ENCODE results near the gene LCN6. TPM values are rescaled to one million over a fixed set of nuclear protein-coding genes. Genes with fewer than 3 reads are reported as not detected.

Gene LCN6
- total RNA-seq, 1 experiment from 2014 or later = not detected

GRCh38 chr9:136719195-136719880 lies 29.0 kb downstream of the LCN6 start:
- Mint-ChIP-seq H3K4me1 (ENCODE audit: low read depth, unreplicated experiment) (peaks cover 6% of the 10 kb centered on the region), H3K27ac (ENCODE audit: unreplicated experiment) (no peak overlapping the region), H3K9me3 (ENCODE audit: unreplicated experiment) (no peaks in the 10 kb centered on the region), H3K4me3 (ENCODE audit: unreplicated experiment) (no peak overlapping the region), H3K27me3 (ENCODE audit: insufficient read depth, unreplicated experiment) (no peaks in the 10 kb centered on the region), H3K36me3 (ENCODE audit: insufficient read depth, unreplicated experiment) (peaks cover 51% of the 10 kb centered on the region)
- Histone ChIP-seq H3K4me3 (ENCODE audit: low read depth, low read length) (no peak overlapping the region), H3K4me1 (no peaks in the 10 kb centered on the region), H3K27me3 (replicated peaks; ENCODE audit: control insufficient read depth, insufficient read depth, low read length) (no peaks in the 10 kb centered on the region), H3K9me3 (no peaks in the 10 kb centered on the region), H3K36me3 (ENCODE audit: control insufficient read depth, insufficient read depth, low read length) (peaks cover 3% of the 10 kb centered on the region)
- no TSS peak for BruUV-seq (replicated peaks)
- ChIA-PET POLR2A (no interaction called here), CTCF (no interaction called here)
- no peak for TF ChIP-seq CTCF (IDR thresholded peaks at IDR 0.05; ENCODE audit: insufficient read depth in 1 of 2, low read depth in 1 of 2, low read length in 1 of 2, severe bottlenecking in 1 of 2, unreplicated experiment in 1 of 2)
- intact Hi-C loops (cut with micrococcal nuclease; ENCODE audit: unreplicated experiment) = no loop called here
- DNase-seq = no peak

GRCh38 chr9:136718345-136719194 lies 29.8 kb downstream of the LCN6 start:
- no peak for TF ChIP-seq CTCF (IDR thresholded peaks at IDR 0.05; ENCODE audit: insufficient read depth in 1 of 2, low read depth in 1 of 2, low read length in 1 of 2, severe bottlenecking in 1 of 2, unreplicated experiment in 1 of 2)
- Mint-ChIP-seq H3K4me3 (ENCODE audit: unreplicated experiment) (no peak overlapping the region), H3K4me1 (ENCODE audit: low read depth, unreplicated experiment) (peaks cover 6% of the 10 kb centered on the region), H3K27ac (ENCODE audit: unreplicated experiment) (no peak overlapping the region), H3K27me3 (ENCODE audit: insufficient read depth, unreplicated experiment) (no peaks in the 10 kb centered on the region), H3K9me3 (ENCODE audit: unreplicated experiment) (no peaks in the 10 kb centered on the region), H3K36me3 (ENCODE audit: insufficient read depth, unreplicated experiment) (peaks cover 43% of the 10 kb centered on the region)
- DNase-seq = no peak
- Histone ChIP-seq H3K9me3 (no peaks in the 10 kb centered on the region), H3K36me3 (ENCODE audit: control insufficient read depth, insufficient read depth, low read length) (peaks cover 2% of the 10 kb centered on the region; the same call in 1 of the 2 replicates), H3K4me1 (peaks cover 4% of the 10 kb centered on the region), H3K27me3 (replicated peaks; ENCODE audit: control insufficient read depth, insufficient read depth, low read length) (no peaks in the 10 kb centered on the region), H3K4me3 (ENCODE audit: low read depth, low read length) (no peak overlapping the region)
- ChIA-PET CTCF (no interaction called here), POLR2A (no interaction called here)
- intact Hi-C loops (cut with micrococcal nuclease; ENCODE audit: unreplicated experiment) = no loop called here
- BruUV-seq (replicated peaks) = no TSS peak

- Mint-ChIP-seq H3K36me3 (ENCODE audit: insufficient read depth, unreplicated experiment) (peaks cover 32% of the 10 kb centered on the region), H3K4me3 (ENCODE audit: unreplicated experiment) (no peak overlapping the region), H3K27me3 (ENCODE audit: insufficient read depth, unreplicated experiment) (no peaks in the 10 kb centered on the region), H3K27ac (ENCODE audit: unreplicated experiment) (no peak overlapping the region), H3K9me3 (ENCODE audit: unreplicated experiment) (no peaks in the 10 kb centered on the region), H3K4me1 (ENCODE audit: low read depth, unreplicated experiment) (peaks cover 6% of the 10 kb centered on the region)
- no peaks in the 10 kb centered on the region for H3K27me3 ChIP-seq (replicated peaks; ENCODE audit: control insufficient read depth, insufficient read depth, low read length)
- no peaks in the 10 kb centered on the region for H3K9me3 ChIP-seq
- H3K4me1 ChIP-seq = peaks cover 11% of the 10 kb centered on the region
- no peak overlapping the region for H3K4me3 ChIP-seq (ENCODE audit: low read depth, low read length)
- peaks cover 2% of the 10 kb centered on the region for H3K36me3 ChIP-seq (ENCODE audit: control insufficient read depth, insufficient read depth, low read length)
- ChIA-PET POLR2A (no interaction called here), CTCF (no interaction called here)
- no TSS peak for BruUV-seq (replicated peaks)
- DNase-seq = no peak
- TF ChIP-seq CTCF (IDR thresholded peaks at IDR 0.05; ENCODE audit: insufficient read depth in 1 of 2, low read depth in 1 of 2, low read length in 1 of 2, severe bottlenecking in 1 of 2, unreplicated experiment in 1 of 2) = no peak
- intact Hi-C loops (cut with micrococcal nuclease; ENCODE audit: unreplicated experiment) = no loop called here
These were observed 30.9 kb downstream of the LCN6 start for GRCh38 chr9:136717399-136717798.
